SIG-M5 treated with dmso at 0.1 percent for 504 hours (cell line): ENCODE results near the gene ZMIZ1.
"Not testable (repeated sequence)": the region's sequence is repeated elsewhere in the genome, so short reads cannot be mapped to it uniquely, and the experiment has no call there.

Source experiments
- DNase-seq: peaks from one replicate; lab custom pipeline; 2025; ENCODE audit not compliant: unreplicated experiment; lab: John Stamatoyannopoulos, UW

Gene ZMIZ1

DNA sequence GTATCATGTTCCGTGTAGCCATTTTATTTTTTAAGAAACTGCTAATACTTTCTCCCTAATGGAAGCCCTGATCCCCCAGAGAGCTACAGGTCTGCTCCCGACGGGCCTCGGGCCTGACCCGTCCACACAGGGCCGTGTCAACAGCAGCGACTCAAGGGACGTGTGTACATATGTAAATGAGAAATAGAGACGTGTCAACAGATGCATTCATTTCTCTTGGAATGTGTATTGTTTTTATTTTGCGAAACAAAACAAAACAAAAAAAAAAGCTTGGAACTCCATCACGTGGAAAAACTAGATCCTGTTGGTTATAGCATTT lies 246.8 kb downstream of the ZMIZ1 start:
- DNase-seq: no peak

DNA sequence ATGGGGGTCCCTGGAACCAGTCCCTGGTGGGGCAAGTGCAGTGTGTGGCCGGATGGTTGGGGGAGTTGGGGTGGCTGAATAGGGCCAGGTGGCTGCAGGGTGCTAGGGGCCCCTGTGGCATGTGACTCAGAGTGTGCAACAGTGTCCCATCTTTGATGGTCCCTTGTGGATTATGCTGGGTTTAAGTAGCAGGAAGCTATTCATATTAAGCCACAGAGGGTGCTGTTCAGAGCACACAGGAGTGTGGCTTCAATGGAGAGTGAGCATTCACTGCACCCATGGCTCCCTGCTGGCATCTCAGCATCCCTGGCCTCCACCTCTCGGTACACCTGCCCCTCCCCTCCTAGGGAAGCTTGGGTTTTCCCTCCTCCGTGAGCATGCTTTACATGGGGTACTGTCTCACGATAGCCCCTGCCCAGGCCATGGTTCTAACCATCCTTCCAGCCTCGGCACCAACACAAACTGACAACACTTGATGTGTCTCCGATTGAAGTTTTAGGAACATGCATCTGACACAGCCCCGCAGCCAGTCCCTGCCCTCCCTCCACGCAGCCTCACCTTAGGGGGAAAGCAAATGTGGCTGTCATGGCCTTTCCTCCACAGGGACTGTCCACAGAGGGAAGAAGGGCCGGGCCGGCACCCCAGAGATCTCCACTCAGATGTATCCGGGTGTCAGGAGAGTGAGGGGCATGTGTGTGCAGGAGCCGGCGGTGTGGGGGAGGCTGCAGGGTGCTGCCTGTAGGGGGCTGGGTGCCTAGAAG lies 248.1 kb downstream of the ZMIZ1 start:
- DNase-seq: peak; percentile 5

DNA sequence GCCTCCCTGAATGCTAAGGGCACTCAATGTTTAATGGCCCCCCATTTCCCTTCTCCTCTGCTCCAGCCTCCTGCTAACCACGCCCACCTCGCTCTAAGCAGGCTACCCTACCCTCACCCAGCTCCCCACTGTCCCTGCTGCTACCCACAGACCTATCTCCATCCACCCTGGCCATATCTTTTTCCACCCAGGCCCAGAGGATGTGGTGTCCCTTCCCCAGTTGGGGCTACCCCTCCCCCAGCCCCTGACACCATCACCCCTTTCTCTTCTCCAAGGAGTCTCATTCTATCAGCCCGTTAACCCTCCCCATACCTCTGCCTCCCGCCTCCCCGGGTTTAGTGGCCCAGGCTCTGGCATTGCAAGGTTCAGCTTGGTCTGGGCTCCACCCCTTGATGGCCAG lies 249.6 kb downstream of the ZMIZ1 start:
- no peak for DNase-seq

DNA sequence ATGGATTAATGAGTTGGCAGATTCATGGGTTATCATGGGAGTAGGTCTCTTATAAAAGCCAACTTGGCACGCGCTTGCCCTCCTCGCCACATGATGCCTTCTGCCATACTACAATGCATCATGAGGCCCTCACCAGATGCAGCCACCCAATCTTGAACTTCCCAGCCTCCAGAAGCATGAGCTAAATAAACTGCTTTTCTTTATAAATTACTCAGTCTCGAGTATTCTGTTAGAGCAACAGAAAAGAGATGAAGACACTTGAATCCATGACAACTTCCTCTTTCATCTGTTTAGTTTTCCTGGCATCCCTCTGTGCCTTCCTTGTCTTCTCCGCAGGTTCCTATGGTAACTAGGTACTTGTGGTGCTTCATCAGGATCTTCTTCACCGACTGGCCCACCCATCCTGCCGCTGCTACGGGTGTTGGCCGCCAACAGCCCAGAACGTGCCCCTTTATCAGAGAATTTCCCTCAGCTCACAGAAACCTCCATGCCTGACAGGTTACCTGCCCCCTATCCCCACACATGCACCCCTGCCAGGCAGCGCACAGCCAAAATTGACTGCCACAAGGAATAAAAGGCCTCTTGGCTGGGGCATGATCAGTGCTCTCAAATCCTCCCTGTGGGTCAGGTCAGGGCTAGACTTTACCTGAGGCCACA lies 250.5 kb downstream of the ZMIZ1 start:
- DNase-seq: no peak

DNA sequence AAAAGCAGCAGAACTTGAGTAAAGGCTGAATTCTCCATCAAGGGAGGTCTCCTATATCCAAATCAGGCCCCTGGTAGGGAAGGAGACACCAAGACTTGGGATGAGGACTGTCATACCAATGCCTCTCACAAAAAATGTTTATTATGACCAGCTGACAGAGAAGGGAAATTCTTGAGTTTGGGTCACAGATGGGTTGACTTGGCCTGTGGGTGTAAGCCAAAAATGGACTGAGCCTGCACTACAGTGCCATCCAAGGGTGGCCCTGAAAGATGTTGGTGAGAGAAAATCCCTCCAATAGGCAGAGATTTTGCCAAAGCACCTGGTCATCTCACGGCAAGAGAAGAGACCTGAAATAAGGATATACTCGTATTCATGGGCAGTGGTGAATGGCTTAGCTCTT lies 251.6 kb downstream of the ZMIZ1 start:
- no peak for DNase-seq

DNA sequence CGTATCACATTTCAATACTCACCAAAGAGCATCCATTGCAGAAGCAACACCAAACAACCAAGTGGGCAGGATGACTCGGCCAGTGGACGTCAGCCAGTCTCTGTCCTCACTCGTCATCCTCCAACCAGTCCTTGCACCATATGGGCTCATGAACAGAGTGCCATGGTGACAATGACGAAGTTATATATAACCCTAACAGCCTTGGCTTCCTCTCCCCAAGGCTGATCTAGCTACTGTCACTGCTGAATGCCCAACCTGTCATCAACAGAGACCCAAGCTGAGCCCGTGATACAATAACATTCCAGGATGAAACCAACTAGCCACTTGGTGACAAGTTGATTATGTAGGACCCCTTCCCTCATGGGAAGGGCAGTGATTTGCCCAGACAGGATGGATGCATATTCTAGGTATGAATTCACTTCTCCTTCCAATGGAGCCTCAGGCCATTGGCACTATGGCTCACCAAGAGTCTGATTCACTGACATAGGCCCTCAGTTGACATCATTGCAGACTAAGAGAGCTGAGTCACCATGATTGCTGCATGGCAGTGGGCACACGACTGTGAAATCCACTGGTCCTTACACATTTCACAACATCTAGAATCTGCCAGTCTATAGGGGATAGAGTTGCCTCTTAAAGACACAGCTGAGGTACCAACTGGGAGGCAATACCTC lies 252.2 kb downstream of the ZMIZ1 start:
- peak; percentile 91 for DNase-seq

DNA sequence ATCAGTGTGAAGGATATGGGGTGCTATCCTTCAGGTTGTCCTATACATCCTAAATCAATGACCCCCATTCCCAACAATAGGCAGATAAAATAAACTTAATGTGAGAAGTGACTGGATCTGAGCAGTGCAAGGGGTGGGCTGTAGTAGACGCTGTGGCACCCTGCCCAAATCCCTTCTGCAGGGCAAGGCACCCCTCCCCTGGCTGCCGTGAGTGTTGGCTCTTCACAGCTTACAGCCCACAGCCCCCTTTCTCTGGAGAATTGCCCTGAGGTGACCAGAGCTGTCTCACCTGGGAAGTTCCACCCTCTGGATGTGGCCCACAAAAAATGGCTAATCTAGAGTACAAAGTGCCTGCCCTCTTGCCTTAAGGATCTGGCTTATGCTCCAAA lies 252.7 kb downstream of the ZMIZ1 start:
- no peak for DNase-seq

DNA sequence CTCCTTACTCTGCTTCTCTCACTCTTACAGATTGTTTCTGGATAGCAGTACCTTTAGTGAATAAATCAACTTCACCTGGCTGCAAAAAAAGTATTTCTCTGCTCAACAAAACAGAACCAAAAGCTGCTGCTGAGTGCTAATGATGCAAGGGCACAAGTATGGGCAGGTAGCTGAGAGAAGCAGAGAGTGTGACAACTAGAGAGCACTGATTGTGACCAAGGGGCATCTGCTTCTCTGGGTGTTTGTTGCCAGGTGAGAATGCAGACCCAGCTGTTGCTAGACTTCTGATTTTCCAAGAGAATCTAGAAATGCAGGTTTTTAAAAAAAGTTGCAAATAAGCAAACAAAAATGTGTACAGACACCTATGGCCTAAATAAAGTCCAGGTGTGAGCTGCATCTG lies 253.2 kb downstream of the ZMIZ1 start:
- no peak for DNase-seq

DNA sequence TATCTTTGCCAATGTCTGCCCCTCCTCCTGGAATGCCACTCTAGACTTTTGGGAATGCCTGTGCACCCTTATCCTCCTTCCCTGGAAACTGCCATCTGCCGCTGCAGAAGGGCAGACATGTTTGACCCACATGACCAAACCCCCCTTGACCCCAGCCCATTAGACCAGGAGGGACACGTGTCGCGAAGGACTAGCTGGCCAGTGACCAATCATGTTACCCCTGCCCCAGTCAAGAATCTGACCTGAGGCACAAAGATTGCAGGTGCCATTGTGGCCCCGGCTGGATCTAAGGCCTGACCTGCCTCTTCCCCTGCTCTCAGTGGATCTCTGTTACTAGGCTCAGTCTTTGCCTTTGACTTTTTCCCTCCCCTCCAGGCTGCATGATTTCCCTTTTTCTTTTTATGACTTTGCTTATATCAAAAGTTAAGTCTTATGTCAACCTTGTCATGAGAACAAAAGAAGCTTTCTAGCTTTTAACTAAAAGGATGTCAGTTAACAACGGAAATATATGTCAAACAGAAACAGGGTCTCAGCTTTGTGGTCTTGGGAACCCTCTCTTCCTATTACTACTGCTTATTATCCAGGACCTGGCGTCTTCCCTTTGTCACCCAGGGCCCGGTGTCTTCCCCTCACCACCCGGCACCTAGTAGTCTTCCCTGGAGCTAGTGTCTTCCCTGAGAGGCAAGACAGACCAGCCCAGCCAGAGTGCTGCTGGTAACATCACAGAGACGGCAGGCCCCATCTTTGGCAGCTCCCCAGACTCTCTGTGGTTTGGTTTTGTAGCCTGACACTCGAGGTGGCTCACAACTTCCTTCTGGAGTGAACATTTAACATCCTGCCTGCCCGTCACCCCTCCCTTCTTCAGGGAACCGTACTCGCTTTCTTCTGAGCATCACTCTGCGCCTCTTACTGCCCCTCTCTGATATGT lies 254.1 kb downstream of the ZMIZ1 start:
- DNase-seq: peak; percentile 84

DNA sequence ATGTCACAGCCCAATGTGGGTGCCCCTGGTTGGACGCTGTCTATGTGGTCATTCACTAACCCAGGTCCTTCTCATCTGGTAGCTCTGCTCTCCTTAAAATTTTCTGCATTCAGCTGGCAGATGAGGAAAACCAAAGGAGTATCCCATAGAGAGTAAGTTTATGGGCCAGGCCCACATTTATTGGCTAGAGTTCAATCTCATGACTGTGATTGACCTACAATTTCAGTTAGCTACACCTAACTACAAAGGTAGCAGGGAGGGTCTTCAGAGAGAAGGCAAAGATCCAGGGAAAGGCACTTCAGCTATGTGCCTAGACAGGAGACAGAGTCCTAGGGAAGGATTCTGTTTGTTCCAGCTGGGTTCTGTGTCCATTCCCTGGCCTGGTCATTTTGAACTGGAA lies 254.8 kb downstream of the ZMIZ1 start:
- DNase-seq: no peak

DNA sequence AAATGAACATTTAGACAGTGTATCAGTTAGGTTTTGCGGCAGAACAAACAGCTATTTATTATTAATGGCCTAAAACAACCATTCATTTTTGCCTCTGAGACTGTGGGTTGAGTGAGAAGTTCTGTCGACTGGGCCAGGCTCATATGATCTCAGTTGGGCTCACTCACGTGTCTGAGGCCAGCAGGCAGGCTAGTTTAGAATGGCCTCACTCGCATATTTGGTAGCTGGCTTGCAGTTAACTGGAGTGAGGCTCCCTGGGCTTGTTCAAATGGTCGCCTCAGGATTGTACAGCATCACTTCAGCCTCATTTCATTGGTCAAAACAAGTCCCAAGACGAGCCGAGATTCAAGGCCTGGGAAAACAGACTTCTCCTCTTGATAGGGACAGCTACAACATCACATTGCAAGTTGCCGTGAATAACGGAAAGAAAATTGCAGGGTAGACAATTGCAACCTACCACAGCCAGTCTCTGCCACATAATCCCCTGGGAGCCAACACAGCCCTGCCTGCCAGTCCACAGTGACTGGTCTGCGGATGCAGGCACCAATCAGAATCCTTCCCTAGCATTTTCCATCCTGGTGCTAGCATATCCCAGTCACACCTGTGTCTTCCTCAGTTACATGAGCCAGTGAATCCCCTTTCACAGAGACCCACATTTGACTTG lies 255.4 kb downstream of the ZMIZ1 start:
- DNase-seq: no peak

DNA sequence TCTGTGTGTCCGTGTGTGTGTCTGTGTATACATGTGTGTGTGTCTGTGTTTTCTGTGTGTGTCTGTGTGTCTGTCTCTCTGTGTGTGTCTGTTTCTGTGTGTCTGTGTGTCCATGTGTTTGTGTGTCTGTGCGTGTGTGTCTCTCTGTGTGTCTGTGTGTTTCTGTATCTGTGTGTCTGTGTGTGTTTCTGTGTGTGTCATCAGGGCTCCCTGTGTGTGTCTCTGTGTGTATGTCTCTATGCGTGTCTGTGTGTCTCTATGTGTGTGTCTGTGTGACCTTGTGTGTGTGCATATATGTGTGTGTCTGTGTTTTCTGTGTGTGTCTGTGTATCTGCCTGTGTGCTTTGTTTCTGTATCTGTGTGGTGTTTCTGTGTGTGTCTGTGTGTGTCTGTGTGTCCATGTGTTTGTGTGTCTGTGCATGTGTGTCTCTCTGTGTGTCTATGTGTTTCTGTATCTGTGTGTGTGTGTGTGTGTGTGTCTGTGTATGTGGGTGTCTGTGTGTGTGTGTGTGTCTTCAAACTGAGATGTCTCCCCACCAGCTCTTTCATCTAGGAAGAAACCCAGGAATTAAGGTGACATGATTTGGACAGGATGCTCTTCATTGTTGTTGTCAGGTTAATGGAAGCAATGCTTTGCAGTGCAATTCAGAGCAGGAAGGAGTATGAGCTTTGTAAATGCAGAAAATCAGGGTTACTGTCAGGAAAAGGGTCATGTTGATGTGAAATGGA lies 257.8 kb downstream of the ZMIZ1 start:
- DNase-seq: no peak

DNA sequence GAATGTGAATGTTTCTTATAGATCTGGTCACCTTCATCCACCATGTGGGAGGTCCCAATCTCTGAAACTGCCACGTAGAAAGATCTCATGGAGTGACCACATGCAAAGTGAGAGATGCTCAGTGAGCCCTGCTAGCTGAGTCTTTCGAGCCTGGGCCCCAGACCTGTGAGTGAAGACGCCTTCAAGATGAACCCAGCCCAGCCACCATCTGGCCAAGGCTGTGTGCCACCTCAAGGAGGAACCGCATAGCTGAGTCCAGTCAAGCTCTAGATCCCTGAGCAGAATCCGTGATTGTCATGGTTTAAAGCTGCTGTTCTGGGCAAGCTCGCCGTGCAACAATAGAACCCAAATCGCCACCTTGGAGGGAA lies 258.3 kb downstream of the ZMIZ1 start:
- DNase-seq: no peak

DNA sequence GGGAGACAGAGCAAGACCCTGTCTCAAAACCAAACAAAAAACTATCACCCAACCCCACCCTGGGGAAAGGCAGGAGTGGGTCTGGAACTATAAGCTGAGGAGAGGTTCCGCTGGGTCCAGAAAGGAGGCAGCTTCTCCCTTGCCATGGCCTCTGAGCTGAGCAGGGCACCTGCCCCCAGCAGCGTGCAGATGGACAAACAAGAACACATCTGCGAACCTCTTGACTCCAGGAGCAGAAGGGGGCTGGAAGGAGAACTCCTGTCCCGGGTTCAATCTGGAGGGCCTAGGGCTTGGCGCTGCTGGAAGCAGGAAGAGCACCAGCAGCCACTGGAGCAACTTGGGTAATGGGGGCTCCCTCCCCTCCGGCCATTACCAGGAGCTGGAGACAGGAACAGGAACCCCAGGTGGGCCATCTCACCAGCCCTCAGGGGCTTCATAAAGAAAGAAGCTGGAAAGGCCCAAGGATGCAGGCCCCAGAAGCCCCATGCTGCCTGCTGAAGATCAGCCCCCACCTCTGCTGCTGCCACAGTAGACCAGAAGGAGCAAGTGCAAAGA lies 259.5 kb downstream of the ZMIZ1 start:
- no peak for DNase-seq

DNA sequence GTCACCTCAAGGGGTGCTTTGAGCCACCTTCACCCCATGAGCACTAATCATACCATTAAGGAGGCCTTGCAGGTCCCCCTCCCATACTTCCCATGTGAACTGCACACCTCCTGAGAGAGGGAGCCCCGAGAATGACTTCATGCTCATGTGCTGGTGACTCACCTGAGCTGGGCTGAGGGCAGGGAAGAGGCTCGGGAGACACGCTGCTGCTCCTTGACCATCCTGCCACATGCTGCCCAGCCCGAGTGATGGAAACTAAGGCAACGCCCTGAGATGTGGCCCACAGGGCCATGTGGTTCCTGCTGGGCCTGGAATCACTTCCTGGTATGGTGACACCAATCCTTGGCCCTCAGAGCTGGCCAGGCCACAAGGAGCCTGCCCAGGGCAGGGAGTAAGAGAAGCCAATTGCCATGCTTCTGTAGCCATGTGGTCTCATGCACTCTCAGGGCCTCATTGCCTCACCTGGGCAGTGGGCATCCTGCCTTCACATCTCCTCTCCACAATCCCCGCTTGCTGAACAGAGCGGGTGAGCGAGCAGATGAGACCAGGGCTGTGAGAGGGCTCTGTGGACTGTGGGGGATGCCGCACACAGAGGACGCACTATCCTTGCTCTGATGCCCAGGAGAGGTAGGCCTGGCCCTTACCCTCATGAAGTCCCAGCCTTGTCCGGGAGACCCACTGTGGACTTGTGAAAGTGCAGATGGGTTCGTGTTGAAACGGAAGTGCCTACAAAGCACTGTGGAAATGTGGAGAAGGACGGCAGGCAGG lies 260.2 kb downstream of the ZMIZ1 start:
- DNase-seq: no peak

DNA sequence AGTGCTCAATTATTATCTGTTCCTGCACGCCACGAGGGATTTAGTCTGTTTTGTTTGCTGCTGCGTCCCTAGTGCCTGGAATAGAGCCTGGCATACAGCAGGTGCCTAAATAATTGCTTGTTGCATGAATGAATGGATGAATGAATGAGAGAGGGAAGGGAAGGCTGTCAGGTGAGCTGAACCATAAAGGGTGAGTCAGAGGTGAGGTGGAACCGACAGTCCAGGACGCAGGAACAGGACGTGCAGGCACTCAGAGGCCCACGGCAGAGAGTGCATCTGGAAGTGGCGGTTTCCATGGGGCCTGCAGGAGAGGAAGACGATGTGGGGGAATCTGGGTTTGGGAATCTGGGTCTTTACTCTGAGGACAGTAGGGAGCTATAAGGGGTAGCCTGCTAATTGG lies 260.8 kb downstream of the ZMIZ1 start:
- DNase-seq: no peak

DNA sequence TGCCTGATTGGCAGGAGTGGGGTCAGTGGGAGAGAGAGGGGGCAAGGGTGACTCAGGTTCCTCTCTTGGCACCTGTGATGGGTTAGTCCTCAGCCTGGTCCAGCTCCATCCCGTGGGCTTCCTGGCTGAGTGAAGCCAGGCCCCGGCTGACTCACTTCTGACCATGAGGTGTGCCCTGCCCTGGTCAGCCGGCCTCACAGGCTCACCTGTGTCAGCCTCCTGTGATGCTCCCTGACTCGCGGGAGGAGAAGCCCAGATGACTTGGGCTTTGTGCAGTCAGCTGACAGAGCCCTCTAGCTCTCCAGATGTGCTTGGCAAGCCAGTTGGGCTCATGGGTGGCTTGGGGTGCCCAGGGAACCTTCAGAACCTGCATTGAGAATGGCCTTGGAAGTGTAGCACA lies 262.5 kb downstream of the ZMIZ1 start:
- DNase-seq: no peak

DNA sequence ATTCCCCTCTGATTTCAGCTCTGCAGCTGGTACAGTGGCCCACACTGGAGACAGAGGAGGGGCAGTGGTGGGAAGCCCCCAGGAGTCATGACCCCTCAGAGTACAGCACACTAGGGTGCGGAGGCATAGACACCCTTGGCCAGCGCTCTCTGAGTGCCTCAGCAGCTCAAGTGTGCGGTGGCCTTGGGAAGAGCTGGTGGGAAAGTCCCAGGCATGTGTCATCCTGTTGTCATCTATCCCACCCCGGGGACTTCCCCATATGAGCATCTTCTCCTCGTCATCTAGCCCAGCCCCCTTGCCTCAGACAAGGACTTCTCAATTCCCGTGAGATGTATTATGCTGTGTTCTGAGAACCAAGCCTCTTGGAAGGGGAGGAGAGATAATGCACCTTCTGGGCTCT lies 262.9 kb downstream of the ZMIZ1 start:
- peak; percentile 75 for DNase-seq

DNA sequence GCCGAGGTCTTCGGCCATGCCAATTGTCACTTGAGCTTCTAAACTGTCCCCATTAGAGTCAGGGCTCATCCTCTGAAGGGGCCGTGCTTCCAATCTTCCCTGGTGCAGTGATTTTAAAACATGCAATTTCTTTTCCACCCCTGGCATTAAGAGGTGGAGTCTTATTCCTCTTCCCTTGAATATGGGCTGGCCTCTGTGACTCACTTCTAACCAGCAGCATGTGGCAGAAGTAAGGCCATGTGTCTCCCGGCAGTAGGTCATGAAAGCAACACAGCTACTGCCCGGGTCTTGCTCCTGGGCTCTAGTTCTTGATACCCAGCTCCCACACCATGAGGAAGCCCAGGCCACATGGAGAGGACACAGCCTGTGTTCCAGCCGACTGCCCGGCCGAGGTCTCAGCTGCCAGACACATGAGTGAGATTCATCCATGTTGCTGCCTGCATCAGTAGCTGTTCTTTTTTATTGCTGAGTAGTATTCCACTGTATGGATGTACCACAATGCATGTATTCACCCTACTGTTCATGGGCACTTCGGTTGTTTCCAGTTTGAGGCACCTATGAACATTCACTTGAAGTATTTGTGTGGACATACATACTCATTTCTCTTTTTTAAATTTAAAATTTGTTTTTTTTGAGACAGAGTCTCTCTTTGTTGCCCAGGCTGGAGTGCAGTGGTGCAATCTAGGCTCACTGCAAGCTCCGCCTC lies 264.0 kb downstream of the ZMIZ1 start:
- not testable (repeated sequence) for DNase-seq
